SW 1271 (cell line): ENCODE measurements around the gene WDR43.

Experiments
- DNase-seq, 2 experiments: peaks; one replicate each; lab custom pipeline; 2025; lab: John Stamatoyannopoulos, UW

Gene WDR43

DNA sequence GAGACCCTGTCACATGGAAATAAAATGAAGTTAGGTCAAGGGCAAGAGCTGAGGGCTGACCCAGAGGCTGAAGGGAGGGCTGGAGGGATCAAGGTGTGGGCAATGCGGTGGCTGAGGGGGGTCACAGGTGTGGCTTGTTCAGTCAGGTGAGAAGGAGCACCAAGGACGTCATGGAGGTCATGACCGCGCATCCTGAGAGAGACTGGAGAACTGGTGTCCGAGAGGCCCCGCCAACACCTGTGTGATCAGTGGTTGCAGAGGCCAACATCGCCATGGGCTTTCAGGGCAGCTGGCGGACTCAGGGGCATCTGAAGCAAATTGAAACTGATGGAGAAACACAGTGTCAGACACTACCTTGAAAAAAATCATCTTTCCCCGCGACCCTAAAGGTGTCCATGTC, 99.6 kb downstream of the WDR43 start:
- no peak for DNase-seq

DNA sequence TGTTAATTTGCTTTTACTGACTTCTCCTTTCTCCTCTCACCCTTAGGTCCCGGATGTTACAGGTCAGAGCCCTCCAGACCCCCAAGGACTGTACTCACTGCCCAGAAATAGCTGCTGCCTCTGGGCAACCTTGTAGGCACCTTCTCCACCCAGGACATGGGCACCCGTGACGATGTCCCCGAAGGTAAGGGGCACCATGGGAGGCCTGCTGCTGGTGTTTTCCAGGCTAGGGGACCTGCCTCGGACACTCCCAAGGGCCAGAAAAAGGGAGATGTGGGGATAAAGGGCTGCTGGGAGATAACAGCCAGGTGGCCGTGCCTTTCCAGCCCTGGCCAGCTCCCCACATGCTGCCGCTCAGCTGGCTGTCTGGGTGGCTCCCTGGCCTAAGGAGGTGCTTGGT, 100.2 kb downstream of the WDR43 start:
- no peak for DNase-seq

DNA sequence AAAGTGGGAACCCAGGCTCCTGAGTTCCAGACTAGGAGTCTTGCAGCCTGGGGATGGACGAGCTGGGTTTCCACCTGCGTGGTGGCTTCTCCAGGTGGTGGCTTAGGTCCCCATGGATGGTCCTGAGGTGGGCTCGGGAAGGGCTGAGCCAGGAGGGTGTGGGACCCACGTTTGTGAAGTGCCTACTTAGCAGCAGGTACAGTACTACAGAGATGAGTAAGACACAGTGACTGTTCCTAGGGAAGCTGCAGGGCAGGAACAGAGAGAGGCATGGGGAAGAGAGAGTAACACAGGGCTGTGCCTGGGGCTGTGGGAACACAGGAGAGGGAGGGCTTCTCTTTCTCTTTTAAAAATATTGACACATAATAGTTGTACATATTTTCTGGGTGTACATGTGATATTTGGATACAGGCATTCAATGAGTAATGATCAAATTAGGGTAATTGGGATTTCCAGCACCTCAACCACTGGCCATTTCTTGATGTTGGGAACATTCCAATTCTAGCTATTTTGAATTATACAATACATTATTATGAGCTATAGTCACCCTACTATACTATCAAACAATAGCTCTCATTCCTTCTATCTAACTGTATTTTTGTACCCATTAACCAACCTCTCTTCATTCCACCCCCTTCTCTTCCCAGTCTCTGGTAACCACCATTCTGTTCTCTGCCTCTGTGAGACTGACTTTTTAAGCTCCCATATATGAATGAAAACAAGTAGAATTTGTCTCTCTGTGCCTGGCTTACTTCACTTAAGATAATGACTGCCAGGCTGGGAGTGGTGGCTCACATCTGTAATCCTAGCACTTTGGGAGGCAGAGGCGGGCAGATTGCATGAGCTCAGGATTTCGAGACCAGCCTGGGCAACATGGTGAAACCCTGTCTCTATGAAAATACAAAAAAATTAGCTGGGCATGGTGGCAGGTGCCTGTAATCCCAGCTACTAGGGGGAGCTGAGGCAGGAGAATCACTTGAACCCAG, 101.6 kb downstream of the WDR43 start:
- DNase-seq = no peak

DNA sequence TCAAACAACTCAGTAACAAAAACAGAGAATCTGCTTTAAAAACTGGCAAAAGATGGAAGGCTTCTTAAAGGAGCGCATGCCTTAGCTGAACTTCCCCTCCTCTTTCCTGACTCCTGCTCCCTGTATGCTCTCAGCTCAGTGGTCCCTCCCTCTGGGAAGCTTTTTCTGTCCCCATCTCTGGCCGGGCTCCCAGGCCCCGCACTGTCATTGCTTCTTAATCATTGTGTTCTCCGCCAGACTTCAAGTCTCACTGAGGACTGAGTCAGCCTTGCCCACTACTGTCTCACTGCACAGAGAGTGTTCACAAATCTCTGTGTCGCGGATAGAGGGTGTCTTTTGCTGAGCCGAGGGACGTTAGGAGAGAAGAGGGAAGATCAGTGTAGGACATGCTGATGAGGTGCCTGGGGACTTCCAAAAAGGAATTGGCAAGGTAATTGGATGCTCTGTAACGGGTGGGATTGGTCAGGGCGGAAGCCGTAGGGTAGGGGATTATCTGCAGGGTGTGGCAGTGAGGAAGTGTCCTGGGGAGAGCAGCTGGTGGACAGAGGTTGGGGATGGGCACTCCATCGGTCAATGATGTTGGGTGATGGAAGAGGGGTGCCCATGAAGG, 102.9 kb downstream of the WDR43 start:
- no peak for DNase-seq
